Brain microvascular endothelial cell (primary cell): Measurements from ENCODE around the gene MMP24.
"Not testable (repeated sequence)": the region's sequence is repeated elsewhere in the genome, so short reads cannot be mapped to it uniquely, and the experiment has no call there.

Experiments used
- DNase-seq: peaks from one replicate; pipeline ENCODE4 v3.0.0-alpha.2; 2020
- H3K27ac ChIP-seq: fragments of 250-450 bp; sonication (Bioruptor Pico); 2 replicates; pipeline ENCODE4 v1.5.1; 2020; ENCODE audit warnings: mild to moderate bottlenecking, moderate library complexity
- H3K27me3 ChIP-seq: fragments of 250-450 bp; sonication (Bioruptor Pico); replicated peaks from 2 replicates; pipeline ENCODE4 v1.5.1; 2020; ENCODE audit warnings: mild to moderate bottlenecking
- H3K36me3 ChIP-seq: fragments of 250-450 bp; sonication (Bioruptor Pico); replicated peaks from 2 replicates; pipeline ENCODE4 v1.5.1; 2020; ENCODE audit warnings: mild to moderate bottlenecking
- H3K4me3 ChIP-seq: 2 replicates; pipeline ENCODE4 v1.5.1; 2011; ENCODE audit warnings: low read depth, mild to moderate bottlenecking, control low read depth, low read length, moderate library complexity
- in situ Hi-C: cut with HindIII; loops from 2 replicates; pipeline ENCODE4 v1.10.0; 2017; ENCODE audit warnings: low sequenced_read_pairs, low pct_ligation_motif_present
- TF ChIP-seq, protein P1 (sequence below): IDR thresholded peaks from 2 replicates; pipeline ENCODE4 v1.5.1; 2011; ENCODE audit warnings: low read depth, mild to moderate bottlenecking, moderate library complexity, low read length, control low read depth, inconsistent platforms; ENCODE audit errors: missing control alignments

The MMP24 gene

DNA sequence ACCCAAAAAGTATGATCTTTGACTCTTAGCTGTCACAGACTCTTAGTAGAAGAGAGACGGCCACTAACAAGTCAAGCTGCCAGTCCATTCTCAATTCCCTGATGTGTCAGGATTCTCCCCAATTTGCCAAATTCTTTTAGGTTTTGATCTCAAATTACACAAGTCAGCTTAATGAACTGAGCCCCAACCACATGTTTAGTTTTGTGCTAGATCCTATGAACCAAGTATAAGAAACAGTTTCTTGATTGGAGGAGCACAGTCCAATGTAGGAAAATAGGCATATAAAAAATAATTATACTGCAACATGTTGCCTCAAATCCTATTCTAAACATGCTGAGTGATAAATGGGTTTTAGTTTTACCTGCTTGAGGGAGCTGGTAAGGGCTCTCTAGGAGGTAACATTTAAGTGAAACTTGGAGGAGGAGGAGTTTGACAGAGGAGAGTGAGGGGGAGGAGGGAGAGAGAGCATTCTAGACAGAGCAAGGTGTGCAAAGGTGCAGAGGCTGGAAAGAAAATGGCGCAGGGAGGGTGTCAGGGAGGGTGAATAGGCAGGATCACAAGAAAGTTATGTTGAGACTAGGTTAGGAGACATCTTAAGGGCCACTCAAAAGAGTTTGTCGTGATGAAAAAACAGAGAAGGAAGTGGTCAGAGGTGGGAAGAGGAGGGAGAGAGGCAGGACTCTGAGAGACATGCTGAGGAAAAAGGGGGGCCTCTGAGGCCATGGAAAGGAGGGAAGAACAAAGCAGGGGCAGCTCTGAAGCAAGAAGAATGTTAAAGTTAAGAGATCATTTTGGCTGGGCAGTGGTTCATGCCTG, 88.5 kb downstream of the MMP24 start:
- no peak overlapping the region for H3K27ac ChIP-seq
- no peak for DNase-seq

DNA sequence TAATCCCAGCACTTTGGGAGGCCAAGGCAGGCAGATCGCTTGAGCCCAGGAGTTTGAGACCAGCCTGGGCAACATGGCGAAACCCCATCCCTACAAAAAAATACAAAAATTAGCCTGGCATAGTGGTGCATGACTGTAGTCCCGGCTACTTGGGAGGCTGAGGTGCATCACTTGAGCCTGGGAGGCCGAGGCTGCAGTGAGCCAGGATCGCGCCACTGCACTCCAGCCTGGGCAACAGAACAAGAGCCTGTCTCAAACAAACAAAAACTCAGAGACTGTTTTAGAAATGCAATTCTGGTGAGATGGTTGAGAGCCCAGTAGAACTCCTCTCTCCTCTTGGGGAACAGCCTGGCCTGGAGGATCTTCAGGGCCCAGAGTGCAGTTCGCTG, 89.1 kb downstream of the MMP24 start:
- H3K36me3 ChIP-seq, H3K27ac ChIP-seq, in situ Hi-C loops, H3K27me3 ChIP-seq, DNase-seq, H3K4me3 ChIP-seq: not testable (repeated sequence)

More for the DNA sequence above, 88.5 kb downstream of the MMP24 start:
- H3K36me3 ChIP-seq, result no peaks in the 10 kb centered on the region
- TF ChIP-seq, protein P1, sequence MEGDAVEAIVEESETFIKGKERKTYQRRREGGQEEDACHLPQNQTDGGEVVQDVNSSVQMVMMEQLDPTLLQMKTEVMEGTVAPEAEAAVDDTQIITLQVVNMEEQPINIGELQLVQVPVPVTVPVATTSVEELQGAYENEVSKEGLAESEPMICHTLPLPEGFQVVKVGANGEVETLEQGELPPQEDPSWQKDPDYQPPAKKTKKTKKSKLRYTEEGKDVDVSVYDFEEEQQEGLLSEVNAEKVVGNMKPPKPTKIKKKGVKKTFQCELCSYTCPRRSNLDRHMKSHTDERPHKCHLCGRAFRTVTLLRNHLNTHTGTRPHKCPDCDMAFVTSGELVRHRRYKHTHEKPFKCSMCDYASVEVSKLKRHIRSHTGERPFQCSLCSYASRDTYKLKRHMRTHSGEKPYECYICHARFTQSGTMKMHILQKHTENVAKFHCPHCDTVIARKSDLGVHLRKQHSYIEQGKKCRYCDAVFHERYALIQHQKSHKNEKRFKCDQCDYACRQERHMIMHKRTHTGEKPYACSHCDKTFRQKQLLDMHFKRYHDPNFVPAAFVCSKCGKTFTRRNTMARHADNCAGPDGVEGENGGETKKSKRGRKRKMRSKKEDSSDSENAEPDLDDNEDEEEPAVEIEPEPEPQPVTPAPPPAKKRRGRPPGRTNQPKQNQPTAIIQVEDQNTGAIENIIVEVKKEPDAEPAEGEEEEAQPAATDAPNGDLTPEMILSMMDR, result no peak
- in situ Hi-C loops, result no loop called here
- H3K27me3 ChIP-seq, result no peaks in the 10 kb centered on the region
- H3K4me3 ChIP-seq, result no peak overlapping the region

DNA sequence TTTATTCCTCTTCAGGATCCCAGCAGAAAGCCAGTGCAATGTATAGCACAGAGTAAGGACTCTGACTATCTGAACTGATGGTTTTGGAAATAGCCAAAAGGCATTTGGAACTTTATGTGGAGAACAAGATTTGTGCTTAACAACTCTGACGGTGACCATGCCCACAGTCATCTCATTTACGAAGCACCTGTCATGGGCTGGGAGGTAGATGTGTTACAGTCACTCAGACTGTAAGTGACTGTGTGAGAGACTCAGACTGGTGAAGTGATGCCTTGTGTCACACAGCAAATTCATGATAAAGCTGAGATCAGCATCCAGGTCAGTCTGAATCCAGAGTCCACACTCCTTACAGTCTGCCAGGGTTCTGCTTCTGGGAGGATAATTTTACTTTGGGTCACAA, 89.6 kb downstream of the MMP24 start:
- Histone ChIP-seq H3K4me3 (no peak overlapping the region), H3K27me3 (no peaks in the 10 kb centered on the region), H3K36me3 (no peaks in the 10 kb centered on the region), H3K27ac (peak overlapping the region; percentile 17)
- TF ChIP-seq, protein P1, result no peak
- in situ Hi-C loops, result no loop called here
- no peak for DNase-seq

DNA sequence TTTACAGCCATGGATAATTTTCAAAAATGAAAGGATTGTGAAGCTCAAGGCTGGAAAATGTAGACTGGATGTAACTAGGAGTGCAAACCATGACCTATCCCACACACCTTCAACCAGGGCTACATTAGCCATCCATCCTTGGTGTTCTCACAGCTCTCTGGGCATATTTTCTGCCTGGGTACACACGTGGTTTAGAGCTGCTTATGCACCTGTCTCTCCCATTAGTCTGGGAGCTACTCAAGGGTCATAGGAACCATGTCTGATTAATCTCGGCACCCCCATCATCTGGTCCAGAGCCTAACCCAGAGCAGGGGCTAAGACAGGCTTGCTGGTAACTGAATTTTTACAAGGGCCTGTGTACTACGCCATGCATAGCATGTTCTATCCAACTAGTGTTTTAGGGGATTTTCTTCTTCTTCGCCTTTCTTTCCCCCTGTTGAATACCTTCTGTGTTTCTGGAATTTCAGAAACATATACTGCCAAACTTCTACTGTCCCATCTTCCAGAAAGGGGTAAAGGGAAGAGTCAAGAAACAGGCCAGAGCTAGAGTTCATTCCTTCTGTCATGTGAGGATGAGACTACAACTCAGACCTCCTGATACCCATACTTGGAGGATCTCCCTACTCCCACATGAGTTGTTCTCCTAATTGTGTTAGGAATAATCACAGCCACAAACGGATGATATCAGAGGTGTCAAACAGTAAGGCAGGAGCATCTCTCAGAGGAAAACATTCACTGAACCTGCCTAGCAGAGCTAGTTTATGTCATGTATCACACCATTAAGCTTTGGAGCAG, 91.1 kb downstream of the MMP24 start:
- TF ChIP-seq, protein P1, result no peak
- H3K27ac ChIP-seq, result peak overlapping the region; percentile 99
- in situ Hi-C loops, result no loop called here
- DNase-seq, result no peak
- H3K4me3 ChIP-seq, result no peak overlapping the region
- no peaks in the 10 kb centered on the region for H3K27me3 ChIP-seq
- no peaks in the 10 kb centered on the region for H3K36me3 ChIP-seq

DNA sequence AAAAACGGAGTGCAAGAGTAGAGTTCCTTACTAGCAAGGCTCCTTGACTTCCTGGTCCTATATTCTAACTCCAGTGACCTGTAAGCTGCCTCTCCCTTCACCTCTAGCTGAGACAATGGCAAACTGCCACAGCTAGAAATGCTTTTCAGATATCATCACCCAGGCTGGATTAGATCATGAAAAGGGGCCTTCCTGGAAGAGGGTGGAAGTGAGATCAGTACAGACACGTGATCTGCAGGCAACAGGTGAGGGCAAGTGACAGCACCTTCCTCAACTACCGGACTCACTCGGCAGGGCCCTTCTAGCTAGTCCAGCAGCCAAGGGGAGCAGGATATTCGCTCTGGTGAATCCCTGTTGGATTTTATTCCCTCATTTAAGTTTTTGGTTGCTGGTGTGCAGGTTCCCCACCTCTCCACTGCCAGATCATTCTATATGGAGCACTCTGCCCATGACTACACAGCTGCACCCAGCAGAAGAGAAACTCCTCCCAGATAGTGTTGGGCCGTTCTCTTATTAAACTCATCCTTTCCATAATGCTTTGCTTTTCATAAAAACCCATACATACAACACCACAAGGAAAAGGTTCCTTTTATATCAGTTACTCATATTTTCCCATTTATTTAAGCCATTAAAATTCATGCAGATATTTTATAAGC, 92.1 kb downstream of the MMP24 start:
- Histone ChIP-seq H3K27me3 (no peaks in the 10 kb centered on the region), H3K27ac (peak overlapping the region; percentile 99), H3K36me3 (no peaks in the 10 kb centered on the region), H3K4me3 (no peak overlapping the region)
- DNase-seq, result peak; percentile 85
- TF ChIP-seq, protein P1, result no peak
- in situ Hi-C loops, result no loop called here
